Activated T-helper 1 cell treated with anti-CD3 and anti-CD28 coated beads, Interleukin-2, amount 50 U/mL, for 16 hours (primary cell): Measurements from ENCODE around the gene B9D2.
"Not testable (repeated sequence)": the region's sequence is repeated elsewhere in the genome, so short reads cannot be mapped to it uniquely, and the experiment has no call there.

Experiments used
- DNase-seq, 2 donors: peaks; one replicate each; pipeline ENCODE4 v3.0.0-alpha.2; 2020; ENCODE audit warnings: low read depth in 1 of 2, low spot score in 1 of 2

Gene B9D2

DNA sequence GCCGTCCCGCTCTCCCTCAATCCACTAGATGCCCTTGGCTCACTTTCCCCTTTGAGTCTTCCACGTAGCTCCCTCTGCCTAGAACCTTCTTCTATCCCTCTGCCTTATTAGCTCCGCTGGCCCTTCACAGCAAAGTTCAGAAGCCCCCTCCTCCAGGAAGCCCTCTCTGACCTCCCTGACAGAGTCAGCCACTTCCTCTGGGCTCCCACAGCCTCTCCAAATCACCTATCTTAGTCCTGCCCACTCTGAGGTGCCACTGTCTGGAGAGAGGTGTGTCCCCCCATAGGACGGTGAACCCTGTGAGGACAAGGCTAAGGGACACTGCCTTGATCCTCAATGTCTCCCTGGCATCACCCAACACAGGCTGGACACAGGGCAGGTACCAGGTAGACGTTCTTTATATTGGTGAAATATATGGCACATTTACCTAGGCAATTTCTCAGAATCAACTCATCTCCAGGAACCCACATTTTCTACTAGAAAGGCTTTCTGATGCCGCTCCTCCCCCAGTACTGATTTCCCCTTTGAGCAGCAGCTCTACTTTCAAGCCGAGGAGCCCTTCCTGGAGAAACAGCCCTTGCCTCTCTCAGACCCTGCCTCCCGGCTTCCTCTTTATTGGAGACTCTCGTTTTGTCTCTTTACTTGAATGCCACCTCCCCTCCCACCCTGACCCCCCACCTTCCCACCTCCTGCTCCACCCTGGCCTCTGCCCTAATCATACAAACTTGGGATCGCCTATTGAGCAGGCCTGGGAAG, 6.8 kb downstream of the B9D2 start:
- no peak for DNase-seq

DNA sequence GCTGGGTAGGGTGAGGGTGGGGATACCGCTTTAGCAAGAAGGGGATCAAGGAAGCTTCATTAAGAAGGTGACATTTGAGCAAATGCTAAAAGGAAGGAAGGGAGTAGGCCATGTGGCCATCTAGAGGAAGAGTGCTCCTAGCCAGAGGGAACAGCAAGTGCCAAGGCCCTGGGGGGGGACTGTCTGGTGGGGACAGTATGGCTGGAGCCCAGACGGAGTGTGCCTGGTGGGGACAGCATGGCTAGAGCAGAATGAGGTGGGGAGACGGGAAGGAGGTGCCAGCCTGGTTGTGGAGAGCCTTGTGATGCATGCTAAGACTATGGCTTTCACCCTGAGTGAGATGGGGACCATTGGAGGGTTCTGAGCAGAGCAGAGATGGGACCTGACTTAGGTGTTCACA, 8.1 kb downstream of the B9D2 start:
- no peak for DNase-seq

DNA sequence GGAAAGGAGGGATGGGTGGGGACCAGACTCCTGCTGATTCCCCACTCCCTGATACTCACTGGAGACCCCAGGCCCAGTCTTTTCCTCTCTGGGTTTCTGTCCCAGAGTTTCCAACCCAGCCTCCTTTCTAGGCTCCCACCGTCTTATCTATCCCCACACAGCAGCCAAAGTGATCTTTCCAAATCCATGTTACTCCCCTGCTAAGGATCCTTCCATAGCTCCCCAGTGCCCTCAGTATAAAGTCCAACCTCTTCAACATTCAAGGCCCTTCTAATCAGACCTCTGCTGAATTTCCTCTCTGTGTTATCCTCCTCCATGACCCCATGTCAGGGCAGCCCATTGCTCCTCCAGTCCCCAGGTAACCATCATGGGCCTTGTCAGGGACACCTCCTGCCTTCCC, 8.9 kb downstream of the B9D2 start:
- DNase-seq, result no peak

DNA sequence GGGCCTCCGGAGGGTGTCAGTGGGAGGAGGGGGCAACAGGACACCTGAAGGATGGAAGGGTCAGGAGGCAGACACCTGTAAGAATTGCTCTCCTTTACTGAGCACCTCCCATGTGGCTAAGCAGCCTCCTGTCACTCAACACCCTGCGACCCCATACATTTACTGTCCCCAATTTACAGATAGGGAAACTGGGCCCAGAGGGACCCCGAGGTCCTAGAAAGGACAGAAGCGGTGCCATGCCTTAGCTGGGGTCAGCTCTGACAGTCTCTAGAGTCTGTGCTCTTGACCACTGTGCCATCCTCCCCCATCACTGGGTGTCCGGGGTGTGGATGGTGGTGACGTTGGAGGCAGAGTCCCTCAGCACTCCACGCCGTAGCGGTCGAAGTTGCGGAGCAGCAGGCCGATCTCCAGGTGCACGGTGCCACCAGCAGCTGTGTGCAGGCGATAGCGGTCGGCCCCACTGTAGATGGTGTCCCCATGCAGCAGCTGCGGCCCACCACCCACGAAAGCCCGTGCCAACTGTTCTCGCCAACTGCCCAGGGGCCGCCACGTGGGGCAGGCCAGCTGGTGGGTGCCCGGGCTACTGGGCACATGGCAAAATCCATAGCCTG, 9.5 kb downstream of the B9D2 start:
- DNase-seq, result no peak

DNA sequence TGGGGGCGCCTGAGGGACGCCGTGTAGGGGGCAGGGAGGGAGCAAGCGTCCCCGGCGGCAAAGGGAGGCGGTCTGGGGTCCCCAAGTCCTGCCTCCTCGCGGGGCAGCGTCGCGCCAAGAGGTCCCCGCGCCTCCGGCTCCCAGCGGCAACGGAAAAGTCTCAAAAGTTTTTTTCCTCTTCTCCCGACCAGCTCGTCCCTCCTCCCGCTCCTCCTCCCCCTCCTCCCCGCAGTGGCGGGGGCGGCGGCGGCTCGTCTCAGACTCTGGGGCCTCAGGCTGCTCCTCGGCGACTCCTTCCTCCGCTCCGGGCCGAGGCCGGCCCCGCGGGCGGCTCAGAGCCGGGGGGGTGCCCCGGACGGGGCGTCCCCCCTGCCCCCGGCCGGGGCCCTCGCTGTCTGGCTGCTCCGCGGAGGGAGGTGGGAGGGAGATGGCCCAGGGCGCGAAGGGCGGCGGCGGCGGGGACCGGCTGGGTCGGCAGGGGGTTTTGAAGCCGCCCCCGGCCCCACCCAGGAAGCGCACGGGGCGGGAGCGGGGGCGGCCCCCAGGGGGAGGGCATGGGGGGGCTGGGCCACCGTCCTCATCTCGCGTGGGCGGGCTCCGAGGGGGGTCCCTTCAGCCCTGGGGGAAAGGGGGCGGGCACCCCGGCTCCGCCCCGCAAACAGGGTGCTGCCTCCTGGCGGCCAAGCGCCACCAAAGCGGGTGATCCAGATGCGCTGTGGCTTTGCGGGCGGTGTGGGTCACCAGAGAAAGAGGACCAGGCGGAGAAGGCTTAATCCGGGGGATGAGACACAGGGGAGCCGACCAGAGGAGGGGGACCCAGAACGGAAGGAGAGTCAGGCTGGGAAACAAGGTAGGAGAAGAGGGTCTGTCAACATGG, 10.2 kb downstream of the B9D2 start, which contains the start of gene TGFB1:
Gene TGFB1, minus strand, starts transcription at position 457 of the 877 bp plus-strand sequence. CDS start 878 bp downstream, outside the sequence.
- DNase-seq, result peak; percentile 86 to 93

DNA sequence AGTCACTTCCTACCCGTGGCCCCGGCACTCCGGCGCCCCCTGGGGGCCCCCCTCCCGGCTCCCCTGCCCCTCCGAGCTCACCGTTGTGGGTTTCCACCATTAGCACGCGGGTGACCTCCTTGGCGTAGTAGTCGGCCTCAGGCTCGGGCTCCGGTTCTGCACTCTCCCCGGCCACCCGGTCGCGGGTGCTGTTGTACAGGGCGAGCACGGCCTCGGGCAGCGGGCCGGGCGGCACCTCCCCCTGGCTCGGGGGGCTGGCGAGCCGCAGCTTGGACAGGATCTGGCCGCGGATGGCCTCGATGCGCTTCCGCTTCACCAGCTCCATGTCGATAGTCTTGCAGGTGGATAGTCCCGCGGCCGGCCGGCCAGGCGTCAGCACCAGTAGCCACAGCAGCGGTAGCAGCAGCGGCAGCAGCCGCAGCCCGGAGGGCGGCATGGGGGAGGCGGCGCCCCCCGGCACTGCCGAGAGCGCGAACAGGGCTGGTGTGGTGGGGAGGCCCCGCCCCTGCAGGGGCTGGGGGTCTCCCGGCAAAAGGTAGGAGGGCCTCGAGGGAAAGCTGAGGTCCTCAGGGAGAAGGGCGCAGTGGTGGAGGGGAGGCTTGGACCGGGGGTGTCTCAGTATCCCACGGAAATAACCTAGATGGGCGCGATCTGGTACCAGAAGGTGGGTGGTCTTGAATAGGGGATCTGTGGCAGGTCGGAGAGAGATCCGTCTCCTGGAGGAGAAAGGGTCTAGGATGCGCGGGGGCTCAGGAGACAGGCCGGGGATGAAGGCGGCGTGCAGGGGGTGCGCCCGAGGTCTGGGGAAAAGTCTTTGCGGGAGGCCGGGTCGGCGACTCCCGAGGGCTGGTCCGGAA, 11.1 kb downstream of the B9D2 start:
- DNase-seq, result peak; percentile 53 to 70

DNA sequence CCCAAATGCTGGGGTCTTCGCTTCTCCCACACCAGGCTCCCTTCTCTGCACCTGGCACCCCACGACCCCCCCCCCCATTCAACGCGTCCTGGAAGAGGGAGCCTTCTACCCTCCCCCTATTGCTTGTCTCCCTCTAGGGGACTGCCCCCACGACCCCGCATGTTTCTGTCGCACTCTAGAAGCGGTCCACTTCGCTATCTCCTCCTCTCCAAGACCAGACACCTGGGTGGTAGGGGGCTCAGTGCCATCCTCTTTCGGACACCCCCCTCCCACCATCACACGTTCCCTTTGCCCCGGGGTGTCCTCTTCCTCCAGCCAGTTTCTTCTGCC, 11.7 kb downstream of the B9D2 start:
- DNase-seq, result no peak

DNA sequence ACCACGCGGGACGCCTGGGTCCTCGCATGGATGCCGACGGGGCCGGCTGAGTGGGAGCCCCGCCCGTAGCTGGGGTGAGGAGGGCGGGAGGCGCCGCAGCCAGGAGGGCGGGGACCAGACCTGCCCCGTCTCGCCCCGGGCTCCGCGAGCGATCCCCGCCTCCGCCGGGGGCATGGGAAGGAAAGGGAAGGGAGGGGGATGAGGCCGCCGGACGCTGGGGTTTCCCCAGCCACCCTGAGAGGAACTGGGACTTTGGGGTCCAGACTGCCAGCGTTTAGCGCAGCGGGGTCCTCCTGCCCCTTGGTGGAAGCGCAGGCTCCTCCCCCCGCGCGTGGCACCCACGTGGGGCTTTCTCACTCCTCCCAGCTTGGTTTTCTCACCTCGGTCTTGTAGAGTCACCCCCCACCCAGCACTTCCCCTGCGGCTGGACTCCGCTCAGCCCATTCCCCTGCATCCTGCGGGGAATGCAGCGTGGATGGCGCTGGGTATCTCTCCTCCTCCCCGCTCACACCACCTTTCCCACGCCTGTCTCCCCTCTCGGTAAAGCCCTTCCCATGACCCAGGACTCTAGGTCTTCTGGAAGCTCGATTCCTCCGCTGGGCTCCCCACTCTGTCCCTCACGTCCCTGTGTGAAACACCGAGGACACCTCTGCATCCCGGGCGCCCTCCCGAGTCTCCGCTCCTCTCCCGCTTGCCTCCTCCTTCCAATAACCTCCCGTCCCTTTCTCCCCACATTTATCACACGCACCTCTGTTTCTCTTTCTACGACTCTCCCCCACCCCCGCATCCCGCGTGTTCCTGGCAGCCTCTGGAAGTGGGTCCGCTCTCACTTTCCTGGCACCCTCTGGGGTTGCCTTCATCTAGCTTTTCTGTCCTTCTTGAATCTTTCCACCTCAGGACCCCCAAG, 12.4 kb downstream of the B9D2 start:
- DNase-seq, result peak; percentile 71 to 73

DNA sequence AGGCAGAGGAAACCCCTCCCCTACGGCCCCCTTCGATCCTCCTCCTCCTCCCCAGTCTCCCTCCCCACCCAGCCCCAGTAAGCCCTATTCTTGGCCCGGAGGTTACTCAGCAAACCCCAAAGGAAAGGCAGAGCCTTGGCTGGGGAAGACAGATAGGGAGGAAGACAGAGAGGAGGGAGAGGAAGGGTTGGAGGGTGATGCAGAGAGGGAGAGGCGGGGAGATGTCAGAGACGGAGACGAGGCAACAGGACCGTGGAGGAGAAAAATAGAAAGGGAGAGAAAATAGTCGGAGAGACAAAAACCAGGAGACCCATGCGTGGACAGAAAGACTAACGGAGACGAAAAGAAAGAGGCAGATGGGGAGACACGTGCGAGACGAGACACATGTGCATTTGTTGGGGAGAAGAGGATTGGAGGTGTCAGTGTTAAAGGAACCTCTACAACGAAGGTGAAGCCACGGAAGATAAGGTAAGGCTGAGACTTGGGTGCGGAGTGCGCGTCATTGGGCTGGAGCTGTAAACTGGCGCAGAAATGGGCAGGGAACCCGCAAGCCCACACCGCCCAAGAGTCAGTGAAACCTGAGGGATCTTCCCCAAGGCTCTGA, 13.1 kb downstream of the B9D2 start:
- no peak for DNase-seq

DNA sequence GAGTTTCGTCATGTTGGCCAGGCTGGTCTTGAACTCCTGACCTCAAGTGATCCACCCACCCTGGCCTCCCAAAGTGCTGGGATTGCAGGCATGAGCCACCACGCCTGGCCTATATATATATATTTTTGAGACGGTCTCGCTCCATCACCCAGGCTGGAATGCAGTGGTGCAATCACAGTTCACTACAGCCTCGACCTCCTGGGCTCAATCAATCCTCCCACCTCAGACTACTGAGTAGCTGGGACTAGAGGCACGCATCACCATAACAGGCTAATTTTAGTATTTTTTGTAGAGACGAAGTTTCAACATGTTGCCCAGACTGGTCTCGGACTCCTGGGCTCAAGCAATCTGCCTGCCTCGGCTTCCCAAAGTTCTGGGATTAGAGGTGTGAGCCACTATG, 17.0 kb downstream of the B9D2 start:
- DNase-seq, result not testable (repeated sequence)

DNA sequence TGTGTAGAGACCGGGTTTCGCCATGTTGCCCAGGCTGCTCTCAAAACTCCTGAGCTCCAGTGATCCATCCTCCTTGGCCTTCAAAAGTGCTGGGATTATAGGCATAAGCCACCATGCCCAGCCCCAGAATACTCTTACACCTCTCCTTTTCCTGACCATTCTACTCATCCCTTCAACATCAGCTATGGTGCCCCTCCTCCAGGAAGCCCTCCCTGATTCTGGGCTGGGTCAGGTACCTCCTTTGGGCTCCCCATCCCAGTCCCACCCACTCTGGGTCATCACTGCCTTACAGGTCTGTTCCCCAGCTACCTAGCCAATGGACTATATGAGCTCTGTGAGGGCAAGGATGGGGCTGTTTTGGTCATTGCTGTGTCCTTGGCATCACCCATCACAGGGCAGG, 19.8 kb downstream of the B9D2 start:
- no peak for DNase-seq

DNA sequence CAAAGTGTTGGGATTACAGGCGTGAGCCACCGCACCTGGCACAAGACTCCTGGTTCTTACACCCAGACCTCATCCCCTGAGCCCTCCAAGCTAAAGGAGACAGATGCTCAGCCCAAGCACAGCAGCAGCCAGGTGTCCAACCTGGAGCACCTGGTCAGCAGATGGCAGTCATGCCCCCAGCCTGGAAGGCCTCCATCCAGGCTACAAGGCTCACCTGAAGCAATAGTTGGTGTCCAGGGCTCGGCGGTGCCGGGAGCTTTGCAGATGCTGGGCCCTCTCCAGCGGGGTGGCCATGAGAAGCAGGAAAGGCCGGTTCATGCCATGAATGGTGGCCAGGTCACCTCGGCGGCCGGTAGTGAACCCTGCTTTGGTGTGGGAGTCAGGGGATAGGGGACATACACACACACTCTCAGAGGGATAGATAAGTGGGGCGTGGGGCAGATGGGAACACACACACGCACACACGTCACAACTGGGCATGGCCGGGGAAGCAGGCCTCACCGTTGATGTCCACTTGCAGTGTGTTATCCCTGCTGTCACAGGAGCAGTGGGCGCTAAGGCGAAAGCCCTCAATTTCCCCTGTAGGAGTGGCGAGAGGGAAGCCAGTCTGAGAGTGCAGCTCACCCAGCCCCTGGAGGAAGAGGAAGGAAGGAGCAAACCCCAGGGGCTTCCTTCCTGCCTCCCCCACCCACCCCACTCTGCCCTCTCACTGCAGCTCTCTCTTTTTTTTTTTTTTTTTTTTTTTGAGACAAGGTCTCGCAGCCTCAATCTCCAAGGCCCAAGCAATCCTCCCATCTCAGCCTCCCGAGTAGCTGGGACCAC, 22.1 kb downstream of the B9D2 start:
- no peak for DNase-seq

DNA sequence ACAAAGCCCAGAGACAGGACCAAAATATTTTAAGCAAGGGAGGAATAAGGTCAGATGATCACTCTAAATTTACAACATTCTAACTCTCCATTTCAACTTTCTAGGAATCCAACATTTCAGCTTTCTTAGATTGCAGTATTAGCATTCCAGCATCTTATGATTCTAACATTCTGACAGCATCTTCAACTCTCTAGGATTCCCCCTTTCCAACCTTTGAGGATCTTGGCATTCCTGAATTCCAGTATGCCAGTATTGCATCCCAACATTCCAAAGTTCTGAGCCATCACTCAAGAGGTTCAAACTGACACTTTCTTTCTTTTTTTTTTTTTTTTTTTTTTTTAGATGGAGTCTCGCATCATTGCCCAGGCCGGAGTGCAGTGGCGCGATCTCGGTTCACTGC, 24.0 kb downstream of the B9D2 start:
- DNase-seq, result no peak

DNA sequence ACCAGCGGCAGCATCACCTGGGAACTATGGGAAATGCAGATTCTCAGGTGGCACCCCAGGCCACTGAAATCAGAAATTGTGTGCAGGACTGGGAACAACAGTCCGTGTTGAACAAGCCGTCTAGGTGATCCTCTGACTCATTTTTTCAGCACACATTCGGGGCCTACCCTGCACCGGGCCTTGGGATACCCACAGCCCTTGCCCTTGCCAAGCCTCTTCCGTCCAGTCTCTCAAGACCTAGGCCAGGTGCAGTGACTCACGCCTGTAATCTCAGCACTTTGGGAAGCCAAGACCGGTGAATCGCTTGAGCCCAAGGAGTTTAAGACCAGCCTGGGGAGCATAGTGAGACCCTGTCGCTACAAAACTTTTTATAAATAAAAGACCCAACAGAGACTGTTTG, 28.5 kb downstream of the B9D2 start:
- no peak for DNase-seq

DNA sequence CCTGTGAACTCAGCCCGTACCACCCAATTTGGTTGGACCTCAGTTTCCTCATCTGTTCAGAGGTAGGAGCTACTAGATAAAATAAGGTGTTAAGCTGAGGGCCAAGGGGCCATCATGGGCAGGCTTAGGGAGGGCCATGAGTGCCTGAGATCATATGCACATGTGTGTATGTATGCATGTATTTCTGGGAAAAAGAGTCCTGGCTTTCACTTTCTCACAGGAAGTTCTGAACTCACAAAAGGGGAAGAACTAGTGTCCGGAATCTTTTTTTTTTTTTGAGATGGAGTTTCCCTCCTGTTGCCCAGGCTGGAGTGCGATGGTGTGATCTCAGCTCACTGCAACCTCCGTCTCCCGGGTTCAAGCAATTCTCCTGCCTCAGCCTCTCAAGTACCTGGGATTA, 29.2 kb downstream of the B9D2 start:
- no peak for DNase-seq

DNA sequence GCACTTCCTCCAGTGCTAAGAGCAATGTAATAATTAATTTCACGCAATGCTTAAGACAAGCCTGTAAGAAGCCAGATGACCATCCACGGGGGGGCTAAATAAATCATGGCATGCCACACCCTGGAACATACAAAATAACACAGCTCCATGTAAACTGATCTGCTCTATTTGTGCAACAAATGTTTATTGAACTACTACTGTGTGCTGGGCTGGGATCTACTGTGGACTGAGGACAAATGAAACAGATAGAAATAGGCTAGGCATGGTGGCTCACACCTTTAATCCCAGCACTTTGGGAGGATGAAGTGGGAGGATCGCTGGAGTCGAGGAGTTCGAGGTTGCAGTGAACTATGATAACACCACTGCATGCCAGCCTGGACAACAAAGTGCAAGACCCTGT, 31.5 kb downstream of the B9D2 start:
- DNase-seq, result no peak

DNA sequence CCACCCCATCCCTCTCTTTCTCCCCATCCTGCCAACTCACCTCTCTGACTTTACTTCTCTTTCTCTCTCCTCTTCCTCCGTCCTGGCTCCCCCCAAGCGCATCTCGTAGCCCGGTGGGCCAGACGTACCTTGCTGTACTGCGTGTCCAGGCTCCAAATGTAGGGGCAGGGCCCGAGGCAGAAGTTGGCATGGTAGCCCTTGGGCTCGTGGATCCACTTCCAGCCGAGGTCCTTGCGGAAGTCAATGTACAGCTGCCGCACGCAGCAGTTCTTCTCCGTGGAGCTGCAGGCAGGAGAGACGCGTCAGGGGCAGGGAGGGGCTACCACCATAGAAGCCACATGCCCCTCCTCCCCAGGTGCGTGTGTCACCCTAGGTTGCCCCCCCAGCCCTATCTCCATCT, 31.9 kb downstream of the B9D2 start:
- DNase-seq, result no peak

DNA sequence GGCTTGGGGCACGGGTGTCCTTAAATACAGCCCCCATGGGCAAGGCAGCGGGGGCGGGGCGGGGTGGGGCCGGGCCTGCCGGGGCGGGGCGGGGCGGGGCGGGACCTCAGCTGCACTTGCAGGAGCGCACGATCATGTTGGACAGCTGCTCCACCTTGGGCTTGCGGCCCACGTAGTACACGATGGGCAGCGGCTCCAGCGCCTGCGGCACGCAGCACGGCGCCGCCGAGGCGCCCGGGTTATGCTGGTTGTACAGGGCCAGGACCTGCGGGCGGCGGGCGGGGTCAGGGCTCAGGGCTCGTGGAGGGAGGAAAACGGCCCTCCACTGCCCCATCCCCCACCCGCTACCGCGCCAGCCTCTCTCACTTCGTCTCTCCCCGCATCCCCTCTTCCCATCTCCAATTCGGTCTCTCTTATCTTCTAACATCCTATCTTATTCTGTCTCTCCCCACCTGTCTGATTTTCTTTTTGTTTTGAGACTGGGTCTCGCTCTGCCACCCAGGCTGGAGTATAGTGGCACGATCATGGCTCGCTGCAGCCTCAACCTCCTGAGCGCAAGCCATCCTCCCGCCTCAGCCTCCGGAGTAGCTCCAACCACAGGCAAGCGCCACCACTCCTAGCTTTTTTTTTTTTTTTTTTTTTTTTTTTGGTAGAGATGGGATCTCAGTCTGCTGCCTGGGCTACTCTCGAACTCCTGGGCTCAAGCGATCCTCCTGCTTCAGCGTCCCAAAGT, 32.8 kb downstream of the B9D2 start:
- no peak for DNase-seq
